Breast epithelium (tissue), 3 donors: Measurements from ENCODE around the gene RAET1E.

Experiments
- POLR2A ChIP-seq: fragments of 450-650 bp; IDR thresholded peaks from one replicate; pipeline ENCODE4 v1.6.1; 2016; ENCODE audit warnings: antibody characterized with exemption, mild to moderate bottlenecking, moderate library complexity
- POLR2AphosphoS5 ChIP-seq, 3 donors: sonication (generic); formaldehyde crosslinking; IDR thresholded peaks; one replicate each; pipeline ENCODE4 v1.6.1; 2017; ENCODE audit warnings: antibody characterized with exemption in 3 of 3
- TF ChIP-seq, protein P1 (sequence below), 3 donors: fragments of 450-650 bp; IDR thresholded peaks; one replicate each; pipeline ENCODE4 v1.5.1; 2016 to 2017; ENCODE audit warnings: antibody characterized with exemption in 3 of 3, mild to moderate bottlenecking in 3 of 3, moderate library complexity in 3 of 3

DNA sequence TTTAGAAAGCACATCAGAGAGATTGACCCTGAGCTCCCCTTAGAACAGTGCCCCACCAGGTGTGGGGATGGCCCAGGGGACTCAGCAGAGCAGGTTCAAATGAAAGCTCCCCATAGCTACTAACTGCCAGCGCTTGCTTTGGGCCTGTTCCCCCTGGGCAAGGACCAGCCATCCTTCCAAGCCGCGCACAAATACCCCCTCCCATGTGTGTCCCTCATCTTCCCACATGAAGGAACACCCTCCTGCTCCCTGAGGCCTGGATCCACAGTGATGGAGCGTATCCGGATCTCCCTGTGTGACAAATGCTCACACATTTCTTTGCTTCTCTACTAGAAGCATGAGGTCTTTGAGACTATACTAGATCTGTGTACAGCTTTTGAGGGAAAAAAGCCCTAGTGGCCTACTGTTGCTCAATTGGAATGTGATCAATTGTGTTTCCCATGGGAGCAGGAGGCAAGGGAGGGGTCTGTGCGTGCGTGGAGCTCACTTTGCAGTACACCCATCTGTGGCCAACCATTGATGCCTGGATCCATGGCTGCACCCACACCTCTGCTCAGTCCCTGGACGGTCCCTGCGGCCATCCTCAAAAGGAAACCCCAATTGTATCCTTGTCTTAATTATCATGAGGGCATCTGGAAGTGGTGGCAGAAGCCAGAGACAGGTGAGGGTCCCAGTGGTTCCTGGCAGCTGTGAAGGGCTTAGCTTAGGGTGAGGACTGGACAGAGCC is 26.5 kb upstream of the RAET1E start:
- TF ChIP-seq, protein P1, sequence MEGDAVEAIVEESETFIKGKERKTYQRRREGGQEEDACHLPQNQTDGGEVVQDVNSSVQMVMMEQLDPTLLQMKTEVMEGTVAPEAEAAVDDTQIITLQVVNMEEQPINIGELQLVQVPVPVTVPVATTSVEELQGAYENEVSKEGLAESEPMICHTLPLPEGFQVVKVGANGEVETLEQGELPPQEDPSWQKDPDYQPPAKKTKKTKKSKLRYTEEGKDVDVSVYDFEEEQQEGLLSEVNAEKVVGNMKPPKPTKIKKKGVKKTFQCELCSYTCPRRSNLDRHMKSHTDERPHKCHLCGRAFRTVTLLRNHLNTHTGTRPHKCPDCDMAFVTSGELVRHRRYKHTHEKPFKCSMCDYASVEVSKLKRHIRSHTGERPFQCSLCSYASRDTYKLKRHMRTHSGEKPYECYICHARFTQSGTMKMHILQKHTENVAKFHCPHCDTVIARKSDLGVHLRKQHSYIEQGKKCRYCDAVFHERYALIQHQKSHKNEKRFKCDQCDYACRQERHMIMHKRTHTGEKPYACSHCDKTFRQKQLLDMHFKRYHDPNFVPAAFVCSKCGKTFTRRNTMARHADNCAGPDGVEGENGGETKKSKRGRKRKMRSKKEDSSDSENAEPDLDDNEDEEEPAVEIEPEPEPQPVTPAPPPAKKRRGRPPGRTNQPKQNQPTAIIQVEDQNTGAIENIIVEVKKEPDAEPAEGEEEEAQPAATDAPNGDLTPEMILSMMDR (IDR thresholded peaks at IDR 0.05) = no peak
- no peak for TF ChIP-seq POLR2A
- no peak for TF ChIP-seq POLR2AphosphoS5 (IDR thresholded peaks at IDR 0.05)
